Stimulated activated CD4-positive, alpha-beta T cell treated with anti-CD3 and anti-CD28 coated beads, Interleukin-12 subunit alpha, Interleukin-12 subunit beta, amount 100 ng/mL, for 24 hours (primary cell): ENCODE measurements around the gene ZFP3.
"Not testable (repeated sequence)": the region's sequence is repeated elsewhere in the genome, so short reads cannot be mapped to it uniquely, and the experiment has no call there.

Experiments
- DNase-seq, 2 experiments: peaks; one replicate each; pipeline ENCODE4 v3.0.0-alpha.2; 2020; ENCODE audit warnings: low read depth in 2 of 2

Gene ZFP3

GRCh38 chr17:5124896-5125295, 46.6 kb downstream of the ZFP3 start:
- not testable (repeated sequence) for DNase-seq

GRCh38 chr17:5126719-5127488, 48.6 kb downstream of the ZFP3 start:
- no peak for DNase-seq

- DNase-seq: no peak
Measured at GRCh38 chr17:5127910-5128309, 49.6 kb downstream of the ZFP3 start.

GRCh38 chr17:5128387-5128786, 50.1 kb downstream of the ZFP3 start:
- DNase-seq: not testable (repeated sequence)

GRCh38 chr17:5128905-5129535, 50.8 kb downstream of the ZFP3 start:
- no peak for DNase-seq

- DNase-seq: not testable (repeated sequence)
Measured at GRCh38 chr17:5129770-5130169, 51.5 kb downstream of the ZFP3 start.

- not testable (repeated sequence) for DNase-seq
Measured at GRCh38 chr17:5130261-5130660, 52.0 kb downstream of the ZFP3 start.

- DNase-seq: not testable (repeated sequence)
Measured at GRCh38 chr17:5130687-5131086, 52.4 kb downstream of the ZFP3 start.

- DNase-seq: no peak
Measured at GRCh38 chr17:5131146-5131715, 53.0 kb downstream of the ZFP3 start.

GRCh38 chr17:5131799-5132502, 53.7 kb downstream of the ZFP3 start:
- not testable (repeated sequence) for DNase-seq

GRCh38 chr17:5132503-5133225, 54.4 kb downstream of the ZFP3 start:
- not testable (repeated sequence) for DNase-seq

- DNase-seq: no peak
Measured at GRCh38 chr17:5133311-5133710, 55.0 kb downstream of the ZFP3 start.

- not testable (repeated sequence) for DNase-seq
Measured at GRCh38 chr17:5133961-5134360, 55.7 kb downstream of the ZFP3 start.

GRCh38 chr17:5134571-5134970, 56.3 kb downstream of the ZFP3 start:
- not testable (repeated sequence) for DNase-seq

GRCh38 chr17:5135131-5135712, 57.0 kb downstream of the ZFP3 start:
- DNase-seq: not testable (repeated sequence)

GRCh38 chr17:5135726-5136579, 57.7 kb downstream of the ZFP3 start:
- no peak for DNase-seq

- not testable (repeated sequence) for DNase-seq
Measured at GRCh38 chr17:5136580-5137412, 58.5 kb downstream of the ZFP3 start.

GRCh38 chr17:5137511-5138197, 59.4 kb downstream of the ZFP3 start:
- not testable (repeated sequence) for DNase-seq

- not testable (repeated sequence) for DNase-seq
Measured at GRCh38 chr17:5138198-5138544, 59.9 kb downstream of the ZFP3 start.
